HEK293 (cell line): ENCODE data around the gene KCP.

Source experiments
- CTCF ChIP-seq: fragments of 450-650 bp; formaldehyde crosslinking; IDR thresholded peaks from 2 replicates; pipeline ENCODE4 v1.5.1; 2016; ENCODE audit warnings: missing biosample characterization, missing genetic modification characterization
- HOXA7 ChIP-seq: sonication (generic); formaldehyde crosslinking; IDR thresholded peaks from 2 replicates; pipeline ENCODE4 v1.8.1; 2022; ENCODE audit warnings: missing genetic modification reagents, borderline replicate concordance
- OVOL3 ChIP-seq: fragments of 450-650 bp; formaldehyde crosslinking; IDR thresholded peaks from 2 replicates; pipeline ENCODE4 v1.5.1; 2016; ENCODE audit warnings: missing biosample characterization, missing genetic modification characterization
- ZNF155 ChIP-seq: fragments of 450-650 bp; formaldehyde crosslinking; IDR thresholded peaks from 2 replicates; pipeline ENCODE4 v1.5.1; 2016; ENCODE audit warnings: missing biosample characterization, missing genetic modification characterization
- ZNF510 ChIP-seq: fragments of 450-650 bp; formaldehyde crosslinking; IDR thresholded peaks from 2 replicates; pipeline ENCODE4 v1.5.1; 2018; ENCODE audit warnings: mild to moderate bottlenecking, missing genetic modification characterization, missing biosample characterization; ENCODE audit not compliant: insufficient replicate concordance
- ZNF629 ChIP-seq: fragments of 450-650 bp; formaldehyde crosslinking; IDR thresholded peaks from 2 replicates; pipeline ENCODE4 v1.5.1; 2017; ENCODE audit warnings: missing biosample characterization, missing genetic modification characterization

- TF ChIP-seq CTCF (no peak), OVOL3 (tag by site-specific recombination) (no peak), ZNF510 (tag by site-specific recombination) (no peak), ZNF629 (tag by site-specific recombination) (no peak), ZNF155 (tag by site-specific recombination) (no peak), HOXA7 (no peak)
These were observed 37.3 kb downstream of the KCP start for GRCh38 chr7:128873234-128873633.
